HG02759 (cell line): ENCODE measurements around the gene TNFRSF18.
"Not testable (repeated sequence)": the region's sequence is repeated elsewhere in the genome, so short reads cannot be mapped to it uniquely, and the experiment has no call there.

ENCODE experiments used
- ATAC-seq: cut with Tn5 transposase; IDR thresholded peaks from one replicate; pipeline ENCODE4 v1.9.1; 2021; ENCODE audit warnings: mild to moderate bottlenecking, moderate library complexity; ENCODE audit not compliant: unreplicated experiment

Gene TNFRSF18

DNA sequence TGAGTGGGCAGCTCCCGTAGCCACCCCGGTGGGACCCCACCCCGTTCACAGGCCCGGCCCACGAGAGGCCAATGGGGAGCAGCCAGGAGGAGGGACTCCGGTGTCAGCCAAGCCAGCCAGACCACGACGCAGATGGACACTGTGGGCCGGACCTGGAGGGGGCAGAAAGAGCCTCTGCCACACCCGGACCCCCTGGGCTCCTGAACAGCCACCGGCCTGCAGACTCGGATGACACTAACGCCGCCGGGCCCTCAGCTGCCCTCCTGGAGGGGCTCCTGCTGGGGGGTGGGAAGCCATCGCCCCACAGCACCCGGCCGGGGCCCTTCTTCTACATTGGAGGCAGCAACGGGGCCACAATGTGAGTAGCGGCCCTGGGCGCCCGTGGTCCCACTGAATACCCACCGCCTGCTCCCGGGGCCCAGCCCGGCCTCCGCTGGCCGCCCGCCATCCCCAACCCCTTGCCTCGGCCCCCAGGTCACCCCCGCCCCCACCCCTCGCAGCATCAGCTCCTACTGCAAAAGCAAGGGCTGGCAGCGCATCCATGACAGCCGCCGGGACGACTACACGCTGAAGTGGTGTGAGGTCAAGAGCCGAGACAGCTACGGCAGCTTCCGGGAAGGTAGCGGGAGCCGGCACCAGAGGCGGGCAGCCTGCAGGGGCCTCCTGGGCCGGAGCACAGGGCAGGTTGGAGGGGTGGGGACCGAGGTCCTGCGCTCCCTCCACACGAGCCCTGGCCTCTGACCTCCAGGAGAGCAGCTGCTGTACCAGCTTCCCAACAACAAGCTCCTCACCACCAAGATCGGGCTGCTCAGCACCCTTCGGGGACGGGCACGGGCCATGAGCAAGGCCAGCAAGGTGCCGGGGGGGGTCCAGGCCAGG lies 26.2 kb downstream of the TNFRSF18 start:
- ATAC-seq, result no peak

DNA sequence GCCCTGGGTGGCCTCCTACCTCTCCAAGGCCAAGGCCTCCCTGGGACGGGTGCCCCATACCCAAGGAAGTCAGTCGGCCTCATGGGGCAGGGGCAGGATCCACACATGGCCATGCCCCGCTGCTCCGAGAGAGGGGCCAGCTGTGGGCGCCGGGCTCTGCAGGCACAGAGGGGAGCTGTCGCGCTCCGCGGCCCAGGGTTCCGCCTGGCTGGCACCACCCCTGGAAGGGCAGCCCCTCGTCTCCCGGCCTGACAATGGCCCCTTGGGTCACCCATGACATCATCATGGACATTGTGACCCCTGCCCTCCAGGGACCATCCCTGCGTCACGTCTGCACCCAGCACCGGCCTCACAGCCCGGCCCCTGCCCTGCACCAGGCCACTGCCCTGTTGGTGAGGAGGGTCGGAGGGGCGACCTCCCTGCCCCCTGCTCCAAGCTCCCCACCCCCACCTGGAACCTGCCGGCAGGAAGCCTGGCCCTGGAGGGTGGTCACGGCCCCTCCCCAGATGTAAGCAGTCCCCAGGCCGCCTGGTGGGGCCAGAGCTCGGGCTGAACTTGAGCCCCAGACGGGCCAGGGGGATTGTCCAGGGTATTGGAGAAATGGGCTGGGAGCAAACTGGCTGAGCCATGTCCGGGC lies 26.9 kb downstream of the TNFRSF18 start:
- no peak for ATAC-seq

DNA sequence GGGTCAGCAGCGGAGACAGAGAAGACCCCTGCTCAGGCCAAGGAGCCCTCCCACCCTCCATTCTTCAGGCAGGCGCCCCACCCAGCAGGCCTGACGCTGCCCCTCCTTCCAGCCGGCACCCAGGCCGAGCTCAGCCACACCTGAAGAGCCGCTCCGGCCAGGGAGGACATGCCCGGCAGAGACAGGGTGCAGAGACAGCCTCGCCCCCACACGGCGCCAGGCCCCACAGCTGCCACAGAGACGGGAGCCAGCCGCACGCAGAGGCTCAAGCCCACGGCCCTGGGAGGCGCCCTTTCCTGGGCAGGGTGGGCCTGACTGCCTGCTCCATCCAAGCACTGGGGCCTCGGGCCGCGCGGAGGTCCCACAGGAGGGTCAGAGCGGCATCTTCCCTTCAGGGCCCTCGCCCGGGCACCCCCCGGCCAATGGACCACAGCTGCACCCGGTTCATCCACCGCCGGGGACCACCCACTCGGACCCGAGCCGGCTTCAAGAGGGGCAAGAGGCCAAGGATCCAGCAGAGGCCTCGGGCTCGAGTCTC lies 27.5 kb downstream of the TNFRSF18 start:
- ATAC-seq, result no peak

DNA sequence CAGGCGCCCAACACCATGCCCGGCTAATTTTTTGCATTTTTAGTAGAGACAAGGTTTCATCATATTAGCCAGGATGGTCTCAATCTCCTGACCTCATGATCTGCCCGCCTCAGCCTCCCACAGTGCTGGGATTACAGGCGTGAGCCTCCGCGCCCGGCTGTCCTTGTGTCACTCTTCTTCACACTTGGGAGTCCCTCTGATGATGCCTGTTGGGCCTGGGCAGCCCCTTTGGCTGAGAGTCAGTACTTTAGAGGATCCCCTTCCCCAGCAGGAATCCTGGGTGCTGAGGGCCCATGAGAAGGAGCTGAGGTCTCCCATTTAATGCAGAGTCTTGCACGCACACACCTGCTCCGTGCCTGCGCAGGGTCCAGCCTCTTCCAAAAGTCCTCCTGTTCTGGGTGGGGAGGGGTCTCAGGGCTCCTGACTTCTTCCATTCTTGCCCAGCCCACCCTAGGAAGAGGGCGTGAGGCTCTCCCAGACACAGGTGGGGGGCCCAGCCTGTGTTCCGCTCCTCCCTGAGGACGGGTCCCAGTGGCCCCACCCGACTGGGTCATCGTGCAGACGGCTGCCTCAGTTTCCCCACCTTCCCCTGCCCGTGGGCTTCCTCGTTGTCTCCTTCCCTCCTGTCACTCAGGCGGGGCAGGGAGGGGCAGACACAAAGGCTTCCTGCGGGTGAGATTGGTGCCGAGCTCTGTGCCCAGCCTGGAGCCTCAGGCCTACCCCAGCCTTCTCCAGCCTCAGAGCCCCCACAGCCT lies 28.8 kb downstream of the TNFRSF18 start:
- ATAC-seq, result no peak

DNA sequence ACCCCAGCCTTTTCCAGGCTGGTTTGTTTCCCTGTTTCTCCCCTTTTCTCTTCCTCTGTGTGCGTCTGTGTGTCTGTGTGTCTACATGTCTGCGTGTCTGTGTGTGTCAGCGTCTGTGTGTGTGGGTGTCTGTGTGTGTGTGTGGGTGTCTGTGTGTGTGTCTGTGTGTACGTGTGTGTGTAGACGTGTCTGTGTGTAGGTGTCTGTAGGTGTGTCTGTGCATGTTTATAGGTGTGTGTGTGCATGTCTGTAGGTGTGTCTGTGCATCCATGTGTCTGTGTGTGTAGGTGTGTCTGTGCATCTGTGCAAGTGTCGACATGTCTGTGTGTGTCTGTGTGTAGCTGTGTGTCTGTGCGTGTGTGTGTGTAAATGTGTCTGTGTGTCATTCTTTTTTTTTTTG lies 29.5 kb downstream of the TNFRSF18 start:
- no peak for ATAC-seq

DNA sequence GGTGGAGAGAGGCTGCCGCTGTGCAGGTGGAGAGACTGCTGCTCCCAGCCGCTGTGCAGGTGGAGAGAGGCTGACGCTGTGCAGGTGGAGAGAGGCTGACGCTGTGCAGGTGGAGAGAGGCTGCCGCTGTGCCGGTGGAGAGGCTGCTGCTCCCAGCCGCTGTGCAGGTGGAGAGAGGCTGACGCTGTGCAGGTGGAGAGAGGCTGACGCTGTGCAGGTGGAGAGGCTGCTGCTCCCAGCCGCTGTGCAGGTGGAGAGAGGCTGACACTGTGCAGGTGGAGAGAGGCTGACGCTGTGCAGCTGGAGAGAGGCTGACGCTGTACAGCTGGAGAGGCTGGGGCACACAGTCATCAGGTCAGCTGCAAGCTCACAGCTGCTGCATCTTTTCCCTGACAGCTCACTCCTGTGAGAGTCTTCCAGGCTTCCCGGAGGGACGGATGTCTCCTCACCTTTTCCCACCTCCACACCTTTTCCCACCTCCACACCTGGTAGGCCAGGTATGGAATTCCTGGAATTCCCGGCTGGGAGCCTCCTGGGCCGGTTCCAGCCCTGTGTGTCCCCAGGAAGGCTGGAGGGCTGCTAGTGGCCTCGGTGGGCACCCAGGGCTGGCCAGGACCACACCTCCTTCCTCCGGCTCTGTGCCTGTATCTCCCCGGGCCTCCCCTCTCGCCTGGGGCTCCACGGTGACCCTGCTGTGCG lies 30.2 kb downstream of the TNFRSF18 start:
- not testable (repeated sequence) for ATAC-seq

DNA sequence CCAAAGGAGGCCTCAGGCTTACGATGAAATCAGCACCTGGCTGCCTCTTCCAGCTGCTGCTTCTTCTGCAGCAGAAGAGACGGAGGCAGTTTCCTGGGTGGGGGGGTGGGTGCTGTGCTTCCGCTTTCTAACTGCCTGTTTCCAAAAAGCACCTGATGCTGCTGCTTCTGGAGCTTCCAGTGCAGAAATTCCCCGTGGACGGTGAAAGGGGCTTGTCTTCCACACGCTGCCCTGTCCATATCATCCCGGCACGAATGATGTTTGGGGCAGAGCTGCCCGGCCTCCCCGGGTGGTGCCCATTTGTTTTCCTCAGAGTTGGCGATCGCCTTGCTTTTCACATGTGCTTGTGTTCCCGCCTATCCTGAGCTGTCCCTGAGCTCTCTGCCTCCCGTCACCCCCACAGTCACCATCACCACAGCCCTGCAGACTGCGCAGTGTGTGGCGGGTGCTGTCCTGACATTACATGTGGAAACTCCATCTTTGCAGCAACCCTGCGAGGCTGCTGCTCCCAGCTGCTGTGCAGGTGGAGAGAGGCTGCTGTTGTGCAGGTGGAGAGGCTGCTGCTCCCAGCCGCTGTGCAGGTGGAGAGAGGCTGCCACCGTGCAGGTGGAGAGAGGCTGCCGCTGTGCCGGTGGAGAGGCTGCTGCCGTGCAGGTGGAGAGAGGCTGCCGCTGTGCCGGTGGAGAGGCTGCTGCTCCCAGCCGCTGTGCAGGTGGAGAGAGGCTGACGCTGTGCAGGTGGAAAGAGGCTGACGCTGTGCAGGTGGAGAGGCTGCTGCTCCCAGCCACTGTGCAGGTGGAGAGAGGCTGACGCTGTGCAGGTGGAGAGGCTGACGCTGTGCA lies 30.9 kb downstream of the TNFRSF18 start:
- ATAC-seq, result no peak

DNA sequence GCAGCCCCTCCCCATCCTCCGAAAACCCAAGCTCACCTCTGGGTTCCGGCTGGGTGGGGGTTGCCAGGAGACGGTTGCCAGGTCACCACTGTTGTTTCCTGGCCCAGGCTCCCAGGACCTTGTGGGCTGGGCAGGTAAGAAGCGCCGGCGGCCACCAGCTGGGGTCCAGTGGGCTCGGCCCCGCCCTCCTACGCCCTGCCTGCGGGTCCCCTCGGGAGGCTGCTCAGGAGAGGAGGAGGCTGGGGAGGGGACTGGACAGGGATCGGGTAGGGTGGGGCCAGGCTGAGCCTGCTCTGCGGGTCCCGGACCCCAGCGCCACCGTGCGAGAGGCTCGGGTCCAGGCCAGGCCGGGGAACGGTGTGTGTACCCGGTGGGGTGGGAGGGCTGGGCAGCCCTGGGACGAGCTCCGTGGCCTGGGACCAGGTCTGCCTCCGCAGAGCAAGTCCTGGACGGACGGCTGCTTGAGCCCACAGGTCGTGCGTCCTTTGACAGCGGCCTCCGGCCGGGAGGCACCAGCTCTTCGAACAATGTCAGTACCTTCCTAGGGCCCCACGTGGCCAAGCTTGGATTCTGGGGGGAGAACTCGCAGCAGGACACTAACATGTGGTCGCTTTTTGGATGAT lies 32.5 kb downstream of the TNFRSF18 start, which contains the start of gene TTLL10:
TTLL10 (plus strand) TSS at position 88 of the 623 bp plus-strand sequence. CDS start 5,336 bp downstream, outside the sequence.
- ATAC-seq, result no peak

DNA sequence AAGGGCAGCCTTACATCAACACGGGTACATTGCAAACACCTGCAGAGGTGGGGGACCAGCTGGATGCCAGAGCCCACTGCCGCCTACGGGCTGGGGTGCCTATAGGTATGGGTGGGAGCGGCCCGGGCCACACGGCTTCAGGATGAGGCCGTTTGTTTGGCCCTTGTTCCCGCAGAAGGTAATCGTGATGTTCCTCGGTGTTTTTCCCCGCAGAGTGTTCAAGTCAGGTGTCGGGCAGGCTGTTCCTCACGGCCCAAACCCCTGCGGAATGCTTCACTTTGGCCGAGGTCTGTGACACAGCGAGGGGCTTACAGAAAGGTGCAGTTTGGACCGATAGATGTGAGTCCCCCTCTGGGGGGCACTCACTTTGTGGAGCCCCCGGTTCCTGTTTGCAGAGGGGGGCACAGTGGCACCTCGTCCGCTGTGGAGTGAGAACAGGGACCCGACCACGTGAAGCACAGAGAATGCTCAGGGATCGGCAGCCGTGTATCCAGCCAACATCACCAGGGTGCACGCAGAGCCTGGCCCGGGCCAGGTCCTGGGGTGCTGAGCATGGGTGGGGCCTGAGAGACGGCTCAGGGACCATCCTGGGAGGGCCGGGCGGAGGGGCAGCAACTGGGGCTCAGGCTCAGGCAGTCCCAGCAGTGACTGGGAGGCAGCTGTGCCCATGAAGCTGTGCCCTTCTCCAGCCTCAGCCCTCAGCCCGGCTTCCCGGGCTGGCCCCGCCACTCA lies 33.2 kb downstream of the TNFRSF18 start:
- ATAC-seq, result no peak

DNA sequence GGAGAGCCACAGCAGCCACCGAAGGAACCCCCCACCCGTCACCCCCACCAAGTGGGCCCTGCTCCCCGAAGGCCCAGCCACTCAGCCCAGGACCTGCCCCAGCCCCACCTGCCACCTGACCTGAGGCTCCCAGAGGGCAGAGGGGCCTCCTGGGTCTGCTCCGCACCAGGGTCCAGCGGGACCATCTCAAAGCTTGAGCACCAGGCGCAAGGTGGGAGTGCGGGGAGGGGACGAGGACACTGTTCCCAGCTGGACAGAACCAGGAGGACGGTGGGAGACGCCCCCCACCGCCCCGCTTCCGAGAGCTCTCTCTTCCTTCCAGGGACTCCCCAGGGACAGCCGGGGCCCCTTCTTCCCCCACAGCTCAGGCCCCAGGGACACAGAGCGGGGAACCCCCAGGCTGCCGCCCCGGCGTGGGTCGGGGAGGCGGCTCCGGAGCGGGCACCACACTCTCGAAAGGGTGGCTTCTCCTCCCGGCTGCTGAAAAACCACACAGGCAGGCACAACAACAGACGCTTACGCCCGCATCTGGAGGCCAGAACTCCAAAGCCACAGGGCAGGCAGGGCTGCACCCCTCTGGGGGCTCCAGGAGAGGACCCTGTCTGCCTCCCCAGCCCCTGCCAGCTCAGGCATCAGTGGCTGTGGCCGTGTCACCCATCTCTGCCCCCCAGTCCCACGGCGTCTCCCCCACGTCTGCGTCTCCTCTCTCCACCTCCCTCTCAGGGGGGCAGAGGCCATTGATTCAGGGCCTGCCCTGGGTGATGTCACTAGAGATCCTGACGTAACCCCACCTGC lies 34.6 kb downstream of the TNFRSF18 start:
- ATAC-seq, result no peak

DNA sequence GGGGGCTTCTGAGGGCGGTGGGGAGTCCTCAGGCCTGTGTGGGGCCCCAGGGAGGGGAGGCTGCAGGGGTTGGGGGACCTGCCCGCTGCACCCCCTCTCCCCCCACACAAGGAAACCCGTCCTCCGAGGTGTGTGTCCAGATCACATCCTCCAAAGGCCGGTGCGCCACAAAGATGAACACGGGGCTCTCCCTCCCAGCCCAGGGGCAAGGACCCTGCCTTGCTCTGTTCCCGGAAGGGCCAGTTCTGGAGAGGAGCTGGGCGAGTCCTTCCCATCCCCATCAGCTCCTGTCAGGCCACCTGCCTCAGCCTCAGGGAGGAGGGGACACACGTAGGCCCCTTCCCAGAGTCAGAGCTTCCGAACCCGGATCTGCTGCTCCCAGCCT lies 35.2 kb downstream of the TNFRSF18 start:
- ATAC-seq, result no peak

DNA sequence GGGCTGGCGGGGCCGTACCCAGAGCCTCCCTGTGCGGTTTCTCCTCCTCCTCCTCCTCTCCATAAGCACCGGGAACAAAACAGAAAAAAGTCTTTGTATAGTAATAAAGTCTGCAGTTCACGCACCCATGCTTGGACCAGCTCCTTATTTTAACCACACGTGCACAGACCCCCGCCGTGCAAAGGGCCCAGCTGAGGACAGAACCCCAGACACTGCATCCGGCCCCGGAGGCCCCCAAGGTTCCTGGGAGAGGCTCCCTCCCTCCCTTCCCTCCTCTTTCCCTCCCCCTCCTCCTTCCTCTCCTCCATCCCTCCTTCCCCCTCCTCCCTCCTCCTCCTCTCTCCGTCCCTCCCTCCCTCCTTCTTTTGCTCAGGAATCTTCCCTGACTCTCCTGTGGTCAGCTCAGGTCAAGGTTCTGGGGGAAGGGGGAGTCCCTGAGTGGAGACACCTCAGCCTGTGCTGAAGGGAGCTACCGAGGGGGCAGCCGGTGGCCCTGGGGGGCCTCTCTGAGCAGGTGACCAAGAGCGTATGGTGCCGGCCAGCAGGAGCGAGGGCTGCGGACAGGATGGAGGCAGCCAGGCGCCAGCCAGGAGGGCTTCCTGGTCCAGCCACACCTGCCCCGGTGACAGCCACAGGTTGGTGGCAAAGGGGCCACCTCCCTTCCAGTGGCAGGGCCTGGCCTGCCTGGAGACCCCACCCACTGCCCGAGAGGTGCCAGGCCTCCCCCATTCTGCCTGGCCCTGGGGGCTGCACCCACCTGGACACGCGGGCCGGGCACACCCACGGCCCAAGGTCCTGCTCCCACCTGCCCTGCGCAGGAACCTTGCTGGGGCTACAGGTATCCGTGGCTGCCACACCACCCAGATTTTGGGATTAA lies 35.9 kb downstream of the TNFRSF18 start:
- ATAC-seq, result no peak

DNA sequence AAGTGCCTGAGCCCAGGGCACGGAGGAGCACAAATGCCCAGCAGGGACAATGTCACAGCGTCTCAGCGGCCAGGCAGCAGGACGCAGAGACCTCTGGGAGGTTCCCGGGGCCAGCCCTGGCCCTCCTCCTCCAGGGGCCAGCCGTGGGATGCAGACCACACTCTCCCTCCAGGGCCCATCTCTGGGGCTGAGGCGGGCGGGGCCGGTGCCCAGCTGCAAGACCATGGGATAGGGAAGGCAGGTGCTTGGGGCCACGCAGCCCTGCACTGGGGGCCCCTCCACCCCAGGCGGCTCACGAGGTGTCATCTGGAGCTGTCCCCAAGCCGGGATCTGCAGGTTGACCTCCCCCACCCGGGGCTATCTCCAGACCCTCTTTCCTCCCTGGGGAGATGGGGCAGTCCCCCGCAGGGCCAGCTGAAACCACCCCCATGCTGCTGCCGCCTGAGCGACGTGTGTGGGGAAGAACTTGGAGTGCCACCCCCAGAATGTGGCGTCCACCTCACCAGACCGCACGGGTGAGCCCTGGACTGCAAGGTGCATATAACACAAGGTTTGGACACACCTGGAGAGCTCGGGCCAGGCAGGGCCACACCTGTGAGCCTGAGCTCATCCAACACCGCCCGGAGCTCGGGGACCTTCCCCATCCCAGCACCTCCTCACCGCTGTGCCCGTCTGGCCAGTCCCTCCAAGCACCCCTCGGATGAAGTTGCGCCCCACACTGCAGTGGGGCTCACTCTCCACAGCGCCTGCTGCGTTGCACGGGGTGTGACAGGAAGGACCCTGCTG lies 36.8 kb downstream of the TNFRSF18 start:
- ATAC-seq, result no peak

DNA sequence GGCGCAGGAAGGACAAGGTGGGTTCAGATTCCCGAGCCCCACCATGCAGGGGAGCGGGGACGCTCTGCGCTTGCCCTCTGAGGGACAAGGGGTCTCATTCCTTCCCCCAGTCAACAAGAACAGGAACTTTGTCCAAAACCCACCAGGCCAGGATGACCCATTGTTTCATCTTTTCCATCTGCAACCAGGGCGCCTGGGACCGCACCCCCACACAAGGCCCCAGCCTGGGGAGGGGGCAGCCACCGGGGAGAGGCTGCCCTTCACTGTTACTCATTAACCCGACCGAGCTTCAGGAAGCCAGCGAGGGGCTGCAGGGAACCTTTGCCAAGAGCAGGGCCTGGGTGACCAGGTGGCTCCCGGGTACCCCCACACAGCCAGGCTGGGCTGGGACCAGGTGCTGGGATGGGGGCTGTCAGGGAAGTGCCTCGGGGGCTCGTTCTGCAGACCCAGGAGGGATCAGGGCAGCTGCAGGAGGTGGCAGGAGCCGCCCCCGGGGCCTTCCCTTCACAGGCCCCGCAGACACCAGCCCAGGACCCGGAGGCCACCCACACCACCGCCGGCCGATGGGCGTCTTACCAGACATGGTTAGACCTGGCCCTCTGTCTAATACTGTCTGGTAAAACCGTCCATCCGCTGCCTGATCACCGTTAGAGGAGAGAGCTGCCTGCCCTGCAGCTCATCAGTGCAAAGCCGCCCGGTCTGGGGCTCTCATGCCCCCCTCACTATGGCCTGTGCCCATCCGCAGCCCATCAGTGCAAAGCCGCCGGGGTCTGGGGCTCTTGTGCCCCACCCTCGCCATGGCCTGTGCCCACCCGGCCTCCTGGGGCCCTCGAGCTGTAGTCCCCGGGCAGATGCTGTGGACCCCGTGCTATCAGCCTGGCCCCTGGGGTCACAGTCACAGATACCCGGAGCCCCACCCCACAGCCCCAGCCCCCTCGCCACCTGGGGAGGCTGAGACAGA lies 37.7 kb downstream of the TNFRSF18 start:
- ATAC-seq, result no peak

DNA sequence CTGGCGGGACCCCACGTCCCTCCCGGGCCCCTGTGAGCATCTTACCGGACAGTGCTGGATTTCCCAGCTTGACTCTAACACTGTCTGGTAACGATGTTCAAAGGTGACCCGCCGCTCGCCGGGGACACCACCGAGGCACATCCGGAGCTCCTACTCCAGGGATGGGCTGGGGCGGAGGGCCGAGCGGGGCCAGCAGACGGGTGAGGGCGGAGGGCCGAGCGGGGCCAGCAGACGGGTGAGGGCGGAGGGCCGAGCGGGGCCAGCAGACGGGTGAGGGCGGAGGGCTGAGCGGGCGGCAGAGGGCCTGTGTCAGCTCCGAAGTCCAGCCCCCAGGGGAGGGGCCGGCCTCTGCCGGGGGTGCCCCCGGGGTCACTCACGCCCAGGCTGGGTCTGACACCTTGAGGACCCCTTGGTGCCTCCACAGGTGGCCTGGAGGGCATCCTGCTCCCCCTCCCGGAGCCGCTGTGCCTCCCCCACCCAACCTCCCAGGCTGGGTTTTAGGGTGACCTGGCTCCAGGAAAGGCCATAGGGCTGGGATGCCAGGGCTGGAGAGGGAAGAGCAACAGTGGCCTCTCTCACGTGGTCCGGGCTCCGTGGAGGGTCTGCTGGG lies 38.4 kb downstream of the TNFRSF18 start:
- ATAC-seq, result no peak
